IPS DF 19.7 (cell line): ENCODE measurements around the gene CREB3L1.
"Not testable (repeated sequence)": the region's sequence is repeated elsewhere in the genome, so short reads cannot be mapped to it uniquely, and the experiment has no call there.

Experiments used
- DNase-seq: peaks from one replicate; pipeline ENCODE4 v3.0.0-alpha.2; 2013; ENCODE audit warnings: low read depth, low spot score

The CREB3L1 gene

GRCh38 chr11:46248289-46249102 lies 29.0 kb upstream of the CREB3L1 start:
- DNase-seq, result peak; percentile 71

GRCh38 chr11:46249103-46249937 lies 28.1 kb upstream of the CREB3L1 start:
- DNase-seq, result no peak

- no peak for DNase-seq
Observed at GRCh38 chr11:46249938-46250744, 27.3 kb upstream of the CREB3L1 start.

GRCh38 chr11:46250745-46251052 lies 26.8 kb upstream of the CREB3L1 start:
- DNase-seq, result no peak

- no peak for DNase-seq
Observed at GRCh38 chr11:46251954-46252353, 25.5 kb upstream of the CREB3L1 start.

GRCh38 chr11:46252373-46252914 lies 25.0 kb upstream of the CREB3L1 start:
- DNase-seq, result no peak

- DNase-seq, result no peak
Observed at GRCh38 chr11:46253258-46254132, 24.0 kb upstream of the CREB3L1 start.

- DNase-seq, result no peak
Observed at GRCh38 chr11:46254133-46254491, 23.4 kb upstream of the CREB3L1 start.

- no peak for DNase-seq
Observed at GRCh38 chr11:46256540-46257001, 20.9 kb upstream of the CREB3L1 start.

- not testable (repeated sequence) for DNase-seq
Observed at GRCh38 chr11:46259347-46259746, 18.1 kb upstream of the CREB3L1 start.

GRCh38 chr11:46259971-46260560 lies 17.4 kb upstream of the CREB3L1 start:
- no peak for DNase-seq

- no peak for DNase-seq
Observed at GRCh38 chr11:46263120-46263519, 14.3 kb upstream of the CREB3L1 start.

GRCh38 chr11:46264030-46264429 lies 13.4 kb upstream of the CREB3L1 start:
- DNase-seq, result no peak

GRCh38 chr11:46264976-46265375 lies 12.5 kb upstream of the CREB3L1 start:
- no peak for DNase-seq

GRCh38 chr11:46265764-46266163 lies 11.7 kb upstream of the CREB3L1 start:
- no peak for DNase-seq

GRCh38 chr11:46267930-46268329 lies 9.5 kb upstream of the CREB3L1 start:
- DNase-seq, result no peak

GRCh38 chr11:46270684-46271083 lies 6.8 kb upstream of the CREB3L1 start:
- DNase-seq, result no peak

GRCh38 chr11:46271407-46271806 lies 6.1 kb upstream of the CREB3L1 start:
- DNase-seq, result no peak

- DNase-seq, result no peak
Observed at GRCh38 chr11:46271875-46272815, 5.3 kb upstream of the CREB3L1 start.
